Sigmoid colon (tissue), 7 donors: ENCODE results near the gene NT5DC4. TPM values are rescaled to one million over a fixed set of nuclear protein-coding genes. Genes with fewer than 3 reads are reported as not detected.

Experiments used
- DNase-seq: peaks from one replicate; pipeline ENCODE4 v3.0.0-alpha.2; 2019
- H3K27ac ChIP-seq, 4 donors: fragments of 200-600 bp; sonication (generic); one replicate each; pipeline ENCODE4 v1.5.1; 2016 to 2019; ENCODE audit warnings: mild to moderate bottlenecking in 1 of 4
- H3K27me3 ChIP-seq, 3 donors: fragments of 200-600 bp; sonication (generic); one replicate each; pipeline ENCODE4 v1.5.1; 2019; ENCODE audit warnings: mild to moderate bottlenecking in 1 of 3
- H3K36me3 ChIP-seq, 4 donors: fragments of 200-600 bp; sonication (generic); one replicate each; pipeline ENCODE4 v1.5.1; 2016 to 2019
- H3K4me1 ChIP-seq, 4 donors: fragments of 200-600 bp; sonication (generic); one replicate each; pipeline ENCODE4 v1.5.1; 2017 to 2019
- H3K4me3 ChIP-seq, 4 donors: fragments of 200-600 bp; sonication (generic); one replicate each; pipeline ENCODE4 v1.5.1; 2017 to 2019; ENCODE audit warnings: mild to moderate bottlenecking in 2 of 4, moderate library complexity in 1 of 4
- H3K9me3 ChIP-seq, 4 donors: fragments of 200-600 bp in 3 of 4; sonication (generic) in 3 of 4; one replicate each; pipeline versions ENCODE4 v1.5.1 to v1.6.1; 2013 to 2019
- EP300 ChIP-seq, 4 donors: sonication (generic); formaldehyde crosslinking; IDR thresholded peaks; one replicate each; pipeline ENCODE4 v1.6.1; 2017; ENCODE audit warnings: antibody characterized with exemption in 4 of 4
- POLR2A ChIP-seq, 2 donors: fragments of 450-650 bp; IDR thresholded peaks; one replicate each; pipeline ENCODE4 v1.6.1; 2016; ENCODE audit warnings: antibody characterized with exemption in 2 of 2, mild to moderate bottlenecking in 2 of 2, moderate library complexity in 2 of 2
- POLR2AphosphoS5 ChIP-seq, 4 donors: sonication (generic); formaldehyde crosslinking; IDR thresholded peaks; one replicate each; pipeline ENCODE4 v1.6.1; 2017; ENCODE audit warnings: antibody characterized with exemption in 4 of 4
- WGBS, 2 donors: extraction: QIAGEN DNeasy Blood & Tissue Kit; methylation state at CpG; one replicate each; pipeline ENCODE4 v1.1.7; 2013; 5-methylcytosine and 5-hydroxymethylcytosine counted together
- intact Hi-C: fragments of 100-400 bp; cut with DNase I; formaldehyde crosslinking; loops from one replicate; pipeline ENCODE4 v1.15.1; 2023
- polyA plus RNA-seq, 3 donors: library from polyadenylated mRNA; stranded (reverse); fragments of 200-250 nt; gene quantifications; one replicate each; pipeline ENCODE4 v1.2.3, GENCODE V29; 2013
- total RNA-seq, 4 donors: library from RNA; depleted of rRNA; stranded (reverse); fragments of >200 nt; gene quantifications; one replicate each; pipeline ENCODE4 v1.1.0, GENCODE V29; 2016
- TF ChIP-seq, protein P1 (sequence below), 4 experiments: fragments of 450-650 bp in 3 of 4; fragments of 200-600 bp in 1 of 4; IDR thresholded peaks; one replicate each; pipeline ENCODE4 v1.5.1; 2016 to 2019; ENCODE audit warnings: antibody characterized with exemption in 4 of 4, mild to moderate bottlenecking in 3 of 4, moderate library complexity in 2 of 4
- donor health status: healthy with polysubstance abuse.
- donor health status: Bipolar disorder and iron deficiency.
- donor health status: healthy.

The NT5DC4 gene
- total and polyA plus RNA-seq, 7 donors, result 0.89 TPM; not detected in 6

- WGBS, 2 donors, result 62 to 63% methylated on average over 9 of the region's 9 CpGs
- intact Hi-C loops, result loop anchor here (1.0 to 5.0 kb wide), 2 partner anchors 191 to 207 kb away; no protein-coding TSS in a partner anchor
- Histone ChIP-seq H3K27me3 (no peaks in the 10 kb centered on the region), H3K4me3 (no peak overlapping the region), H3K27ac (no peak overlapping the region), H3K36me3 (no peaks in the 10 kb centered on the region), H3K4me1 (no peaks in the 10 kb centered on the region), H3K9me3 (no peaks in the 10 kb centered on the region)
- TF ChIP-seq POLR2A (IDR thresholded peaks at IDR 0.05) (no peak), EP300 (IDR thresholded peaks at IDR 0.05) (no peak), POLR2AphosphoS5 (IDR thresholded peaks at IDR 0.05) (no peak)
- TF ChIP-seq, protein P1, sequence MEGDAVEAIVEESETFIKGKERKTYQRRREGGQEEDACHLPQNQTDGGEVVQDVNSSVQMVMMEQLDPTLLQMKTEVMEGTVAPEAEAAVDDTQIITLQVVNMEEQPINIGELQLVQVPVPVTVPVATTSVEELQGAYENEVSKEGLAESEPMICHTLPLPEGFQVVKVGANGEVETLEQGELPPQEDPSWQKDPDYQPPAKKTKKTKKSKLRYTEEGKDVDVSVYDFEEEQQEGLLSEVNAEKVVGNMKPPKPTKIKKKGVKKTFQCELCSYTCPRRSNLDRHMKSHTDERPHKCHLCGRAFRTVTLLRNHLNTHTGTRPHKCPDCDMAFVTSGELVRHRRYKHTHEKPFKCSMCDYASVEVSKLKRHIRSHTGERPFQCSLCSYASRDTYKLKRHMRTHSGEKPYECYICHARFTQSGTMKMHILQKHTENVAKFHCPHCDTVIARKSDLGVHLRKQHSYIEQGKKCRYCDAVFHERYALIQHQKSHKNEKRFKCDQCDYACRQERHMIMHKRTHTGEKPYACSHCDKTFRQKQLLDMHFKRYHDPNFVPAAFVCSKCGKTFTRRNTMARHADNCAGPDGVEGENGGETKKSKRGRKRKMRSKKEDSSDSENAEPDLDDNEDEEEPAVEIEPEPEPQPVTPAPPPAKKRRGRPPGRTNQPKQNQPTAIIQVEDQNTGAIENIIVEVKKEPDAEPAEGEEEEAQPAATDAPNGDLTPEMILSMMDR (IDR thresholded peaks at IDR 0.05), result peak; percentile 53 to 80 (median 62)
- DNase-seq, result peak; percentile 67
Observed at GRCh38 chr2:112749755-112750559, 29.1 kb downstream of the NT5DC4 start.

- TF ChIP-seq POLR2A (IDR thresholded peaks at IDR 0.05), result no peak
- no peak overlapping the region for H3K4me3 ChIP-seq
- no peaks in the 10 kb centered on the region for H3K9me3 ChIP-seq
- H3K27ac ChIP-seq, result no peak overlapping the region
- intact Hi-C loops, result no loop called here
- no peaks in the 10 kb centered on the region for H3K36me3 ChIP-seq
- H3K27me3 ChIP-seq, result no peaks in the 10 kb centered on the region
- DNase-seq, result no peak
- H3K4me1 ChIP-seq, result no peaks in the 10 kb centered on the region
Observed at GRCh38 chr2:112750560-112750843, 29.7 kb downstream of the NT5DC4 start.

DNA sequence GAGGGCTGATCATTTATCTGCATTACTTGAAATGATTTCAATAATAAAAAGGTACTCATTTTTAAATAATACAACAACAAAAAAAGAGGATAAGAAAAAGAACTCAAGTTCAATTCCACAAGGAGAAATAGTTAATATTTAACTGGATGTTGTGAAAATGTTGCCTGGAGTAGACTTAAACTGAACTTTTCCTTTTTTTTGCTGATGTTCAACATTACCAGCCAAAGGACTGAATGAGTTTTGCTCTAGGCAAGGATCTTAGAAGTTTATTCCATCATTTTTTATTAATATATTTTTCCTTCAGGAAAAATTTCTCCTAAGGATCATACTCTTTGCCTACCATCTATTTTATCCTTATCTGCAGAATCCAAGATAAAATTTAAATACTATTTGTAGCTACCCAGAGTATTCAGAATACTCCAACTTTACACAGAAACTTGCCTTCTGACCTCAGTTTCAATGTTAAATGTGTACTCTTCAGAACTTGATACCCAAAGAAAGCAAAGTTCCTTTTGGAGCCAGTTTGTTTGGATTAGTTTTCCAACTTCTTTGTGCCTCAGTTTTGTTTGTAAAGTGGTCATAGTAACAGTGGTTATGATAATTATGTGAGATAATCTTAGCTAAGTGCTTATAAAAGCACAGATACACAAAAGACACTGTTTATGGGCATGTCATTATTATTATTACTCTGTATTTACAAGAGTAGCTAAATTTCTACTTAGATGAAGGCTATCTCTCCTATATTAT, 30.8 kb downstream of the NT5DC4 start:
- no peak overlapping the region for H3K27ac ChIP-seq
- no peak overlapping the region for H3K4me3 ChIP-seq
- intact Hi-C loops, result no loop called here
- H3K36me3 ChIP-seq, result no peaks in the 10 kb centered on the region
- H3K4me1 ChIP-seq, result no peaks in the 10 kb centered on the region
- DNase-seq, result no peak
- H3K27me3 ChIP-seq, result no peaks in the 10 kb centered on the region
- TF ChIP-seq POLR2A (IDR thresholded peaks at IDR 0.05), result no peak
- no peak for TF ChIP-seq EP300 (IDR thresholded peaks at IDR 0.05)
- TF ChIP-seq POLR2AphosphoS5 (IDR thresholded peaks at IDR 0.05), result no peak
- TF ChIP-seq, protein P1 (IDR thresholded peaks at IDR 0.05), result no peak
- no peaks in the 10 kb centered on the region for H3K9me3 ChIP-seq

GRCh38 chr2:112752667-112753066, 31.8 kb downstream of the NT5DC4 start:
- Histone ChIP-seq H3K9me3 (no peaks in the 10 kb centered on the region), H3K4me3 (no peak overlapping the region), H3K27ac (no peak overlapping the region), H3K27me3 (no peaks in the 10 kb centered on the region), H3K36me3 (no peaks in the 10 kb centered on the region), H3K4me1 (no peaks in the 10 kb centered on the region)
- intact Hi-C loops, result no loop called here
- DNase-seq, result no peak
- TF ChIP-seq POLR2AphosphoS5 (IDR thresholded peaks at IDR 0.05), result no peak
- TF ChIP-seq, protein P1 (IDR thresholded peaks at IDR 0.05), result no peak
- TF ChIP-seq EP300 (IDR thresholded peaks at IDR 0.05), result no peak
- WGBS, 2 donors, result 82 to 88% methylated on average over 4 of the region's 4 CpGs

DNA sequence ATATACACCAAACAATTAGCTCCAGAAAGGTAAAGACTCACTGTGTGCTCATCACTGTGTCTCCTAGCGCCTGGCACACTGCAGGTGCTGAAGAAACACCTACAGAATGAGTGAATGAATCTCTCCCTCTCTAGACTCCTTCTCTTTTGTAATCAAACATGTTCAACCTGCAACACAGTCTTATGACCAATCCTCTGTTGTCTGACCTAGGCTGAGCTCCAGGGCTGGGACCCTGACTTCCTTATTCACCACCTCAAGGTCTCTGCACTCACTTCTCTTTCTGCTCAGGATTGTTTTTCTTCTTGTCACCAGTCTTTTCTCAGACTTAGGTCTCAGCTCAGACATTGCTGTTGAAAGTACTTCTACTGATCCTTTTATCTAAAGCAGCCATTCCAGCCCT, 33.7 kb downstream of the NT5DC4 start:
- Histone ChIP-seq H3K27me3 (no peaks in the 10 kb centered on the region), H3K4me1 (peaks cover 0 to 5% (median 0%) of the 10 kb centered on the region in 4 donors), H3K36me3 (no peaks in the 10 kb centered on the region), H3K4me3 (no peak overlapping the region), H3K9me3 (no peaks in the 10 kb centered on the region), H3K27ac (no peak overlapping the region)
- DNase-seq, result no peak
- 97 to 98% methylated on average over 1 of the region's 1 CpG for WGBS, 2 donors
- intact Hi-C loops, result no loop called here
- TF ChIP-seq POLR2AphosphoS5 (IDR thresholded peaks at IDR 0.05) (no peak), POLR2A (IDR thresholded peaks at IDR 0.05) (no peak), EP300 (IDR thresholded peaks at IDR 0.05) (no peak)
- TF ChIP-seq, protein P1 (IDR thresholded peaks at IDR 0.05), result no peak
